ENCODE data around the gene RPL29.

Gene RPL29

GRCh38 chr3:51944451-51945021, 51.2 kb downstream of the RPL29 start:
- DNase-seq: no peak
